Measurements from ENCODE around the gene SCAPER.

DNA sequence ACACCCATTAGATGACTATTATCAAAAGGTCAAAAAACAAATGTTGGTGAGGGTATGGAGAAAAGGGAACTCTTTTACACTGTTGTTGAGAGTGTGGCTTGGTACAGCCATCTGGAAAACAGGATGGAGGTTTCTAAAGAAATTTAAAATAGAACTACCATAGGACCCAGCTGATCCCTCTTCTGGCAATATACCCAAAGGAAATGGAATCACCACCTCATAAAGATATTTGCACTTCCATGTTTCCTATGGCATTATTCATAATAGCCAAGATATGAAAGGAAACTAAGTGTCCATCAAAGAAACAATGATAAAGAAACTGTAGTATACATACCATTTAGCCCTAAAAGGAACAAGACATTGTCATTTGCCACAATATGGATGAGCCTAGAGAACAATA is 186.3 kb downstream of the SCAPER start:
- TF ChIP-seq, protein P1, sequence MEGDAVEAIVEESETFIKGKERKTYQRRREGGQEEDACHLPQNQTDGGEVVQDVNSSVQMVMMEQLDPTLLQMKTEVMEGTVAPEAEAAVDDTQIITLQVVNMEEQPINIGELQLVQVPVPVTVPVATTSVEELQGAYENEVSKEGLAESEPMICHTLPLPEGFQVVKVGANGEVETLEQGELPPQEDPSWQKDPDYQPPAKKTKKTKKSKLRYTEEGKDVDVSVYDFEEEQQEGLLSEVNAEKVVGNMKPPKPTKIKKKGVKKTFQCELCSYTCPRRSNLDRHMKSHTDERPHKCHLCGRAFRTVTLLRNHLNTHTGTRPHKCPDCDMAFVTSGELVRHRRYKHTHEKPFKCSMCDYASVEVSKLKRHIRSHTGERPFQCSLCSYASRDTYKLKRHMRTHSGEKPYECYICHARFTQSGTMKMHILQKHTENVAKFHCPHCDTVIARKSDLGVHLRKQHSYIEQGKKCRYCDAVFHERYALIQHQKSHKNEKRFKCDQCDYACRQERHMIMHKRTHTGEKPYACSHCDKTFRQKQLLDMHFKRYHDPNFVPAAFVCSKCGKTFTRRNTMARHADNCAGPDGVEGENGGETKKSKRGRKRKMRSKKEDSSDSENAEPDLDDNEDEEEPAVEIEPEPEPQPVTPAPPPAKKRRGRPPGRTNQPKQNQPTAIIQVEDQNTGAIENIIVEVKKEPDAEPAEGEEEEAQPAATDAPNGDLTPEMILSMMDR (IDR thresholded peaks at IDR 0.05), result no peak
- no peak for TF ChIP-seq EZH2 (IDR thresholded peaks at IDR 0.05; ENCODE audit: borderline replicate concordance, insufficient read depth, low read depth, low read length, poor library complexity, severe bottlenecking)
